K562 (cell line): ENCODE measurements around the gene ENTPD8. TPM values are rescaled to one million over a fixed set of nuclear protein-coding genes. Genes with fewer than 3 reads are reported as not detected.

ENCODE experiments used
- BCOR ChIP-seq: fragments of 450-650 bp; IDR thresholded peaks from 2 replicates; pipeline ENCODE4 v1.6.1; 2016
- BRCA1 ChIP-seq, 2 experiments: fragments of 450-650 bp in 1 of 2; sonication (generic) in 1 of 2; formaldehyde crosslinking in 1 of 2; IDR thresholded peaks; 2 replicates each; pipeline versions ENCODE4 v1.5.0 to v1.6.1; 2017 to 2020; ENCODE audit warnings: mild to moderate bottlenecking in 1 of 2, missing genetic modification reagents in 1 of 2
- HES1 ChIP-seq: fragments of 450-650 bp; IDR thresholded peaks from 2 replicates; pipeline ENCODE4 v1.6.1; 2016; ENCODE audit warnings: low read depth, mild to moderate bottlenecking, moderate library complexity
- PHB2 ChIP-seq: fragments of 450-650 bp; IDR thresholded peaks from 2 replicates; pipeline ENCODE4 v1.6.1; 2017; ENCODE audit warnings: low read depth
- PYGO2 ChIP-seq: fragments of 450-650 bp; IDR thresholded peaks from 2 replicates; pipeline ENCODE4 v1.6.1; 2016; ENCODE audit warnings: mild to moderate bottlenecking, missing genetic modification characterization, moderate library complexity, missing compliant biosample characterization
- ZBTB40 ChIP-seq, 2 experiments: fragments of 450-650 bp in 1 of 2; sonication (generic) in 1 of 2; formaldehyde crosslinking in 1 of 2; IDR thresholded peaks; 2 replicates each; pipeline versions ENCODE4 v1.7.1 to v1.9.0; 2016 to 2022; ENCODE audit warnings: inconsistent platforms in 1 of 2, mild to moderate bottlenecking in 1 of 2, missing genetic modification reagents in 1 of 2
- ZNF134 ChIP-seq: fragments of 250-450 bp; sonication (Bioruptor Pico); conservative IDR thresholded peaks from 2 replicates; pipeline ENCODE4 v1.4.0; 2020
- ZNF140 ChIP-seq: fragments of 250-450 bp; sonication (Bioruptor Pico); IDR thresholded peaks from 2 replicates; pipeline ENCODE4 v1.8.0; 2021; ENCODE audit warnings: moderate library complexity, mild to moderate bottlenecking, inconsistent platforms
- microRNA-seq: library from miRNA; unstranded; fragments of <30 nt; microRNA quantifications from one replicate; pipeline ENCODE4, GENCODE V29; 2018; ENCODE audit warnings: borderline microRNAs expressed
- polyA plus RNA-seq, 8 experiments: library from polyadenylated mRNA; depleted of rRNA in 4 of 8; stranded (reverse) in 5 of 8; unstranded in 3 of 8; fragments of >200 nt; fragmentation: Nextera tagmentation in 2 of 8; fragmentation: Illumina TruSeq in 1 of 8; extraction: Ambion mirVana in 2 of 8; extraction: Trizol in 1 of 8; gene quantifications; 2 replicates each; pipeline versions ENCODE4 v1.2.1 to v1.2.3, GENCODE V29; 2011 to 2014; ENCODE audit warnings: inconsistent platforms in 1 of 8, missing spikeins in 1 of 8
- total RNA-seq, 7 experiments: library from RNA; depleted of rRNA in 6 of 7; stranded (reverse); fragments of >200 nt in 6 of 7; fragmentation: Illumina TruSeq in 2 of 7; extraction: Trizol in 2 of 7; gene quantifications; 2 replicates each; pipeline versions ENCODE4 v1.2.1 to v1.2.3, GENCODE V29; 2011 to 2021; ENCODE audit warnings: low replicate concordance in 1 of 7

The ENTPD8 gene
- total and polyA plus RNA-seq, 9 of the 15 experiments (the other 6 are each of a cell fraction or from before 2014, with no cell fraction given) = 0.06 to 0.27 (median 0.19) TPM; not detected in 5

- TF ChIP-seq ZBTB40 (IDR thresholded peaks at IDR 0.05) (no peak), ZBTB40 (CRISPR knock-in tag; IDR thresholded peaks at IDR 0.05) (no peak), ZNF134 (CRISPR knock-in tag) (no peak), HES1 (no peak), ZNF140 (CRISPR knock-in tag) (no peak), BCOR (no peak), PHB2 (no peak), BRCA1 (IDR thresholded peaks at IDR 0.05) (no peak), BRCA1 (CRISPR knock-in tag; IDR thresholded peaks at IDR 0.05) (no peak), PYGO2 (tag) (no peak)
Measured at GRCh38 chr9:137385061-137385655, 56.0 kb downstream of the ENTPD8 start (continued).

Small RNAs within 50 kb of the gene (microRNA-seq; reads per million reads assigned to microRNA genes)
- 1.1 reads per million, percentile 10 among the genes with 10 or more reads in this experiment for gene MIR7114

Other genes starting within 250 kb of the ENTPD8 start
Only the 7 nearest of the 21 such genes appear.
- 19.1 and 25.9 TPM in 2 replicates for gene NRARP, start 139.1 kb downstream of the ENTPD8 start, total RNA-seq (2014; rRNA removed)
- 1.6 and 2.0 TPM in 2 replicates for gene NRARP, start 139.1 kb downstream of the ENTPD8 start, total RNA-seq (2014; rRNA removed; fragmentation: Illumina TruSeq; extraction: Trizol)
- gene NRARP, start 139.1 kb downstream of the ENTPD8 start, total RNA-seq (2015; rRNA removed; fragmentation: Illumina TruSeq; extraction: Trizol) = 3.3 and 4.0 TPM in 2 replicates
- 24.5 and 29.5 TPM in 2 replicates for gene NRARP, start 139.1 kb downstream of the ENTPD8 start, total RNA-seq (2021)
- 5.2 and 7.6 TPM in 2 replicates for gene NRARP, start 139.1 kb downstream of the ENTPD8 start, polyA plus RNA-seq (2011; rRNA removed)
- gene NRARP, start 139.1 kb downstream of the ENTPD8 start, polyA plus RNA-seq (2014; fragmentation: Illumina TruSeq; extraction: Trizol) = 6.2 and 7.2 TPM in 2 replicates
- not detected for gene NRARP, start 139.1 kb downstream of the ENTPD8 start, polyA plus RNA-seq (2014; fragmentation: Nextera tagmentation; extraction: Ambion mirVana)
- 13.8 and 17.8 TPM in 2 replicates for gene NRARP, start 139.1 kb downstream of the ENTPD8 start, polyA plus RNA-seq (2014; rRNA removed)
- gene EXD3, start 18.2 kb downstream of the ENTPD8 start, total RNA-seq (2014; rRNA removed) = 6.5 and 6.7 TPM in 2 replicates
- gene EXD3, start 18.2 kb downstream of the ENTPD8 start, total RNA-seq (2014; rRNA removed; fragmentation: Illumina TruSeq; extraction: Trizol) = 1.3 and 1.5 TPM in 2 replicates
- gene EXD3, start 18.2 kb downstream of the ENTPD8 start, total RNA-seq (2015; rRNA removed; fragmentation: Illumina TruSeq; extraction: Trizol) = 3.3 and 3.4 TPM in 2 replicates
- 11.7 and 12.5 TPM in 2 replicates for gene EXD3, start 18.2 kb downstream of the ENTPD8 start, total RNA-seq (2021)
- gene EXD3, start 18.2 kb downstream of the ENTPD8 start, polyA plus RNA-seq (2011; rRNA removed) = 3.9 and 8.0 TPM in 2 replicates
- gene EXD3, start 18.2 kb downstream of the ENTPD8 start, polyA plus RNA-seq (2014; fragmentation: Illumina TruSeq; extraction: Trizol) = 5.6 and 8.5 TPM in 2 replicates
- under 1 TPM; 0.29 to 0.35 TPM for gene EXD3, start 18.2 kb downstream of the ENTPD8 start, polyA plus RNA-seq (2014; fragmentation: Nextera tagmentation; extraction: Ambion mirVana)
- gene EXD3, start 18.2 kb downstream of the ENTPD8 start, polyA plus RNA-seq (2014; rRNA removed) = 8.6 and 10.2 TPM in 2 replicates
- gene NOXA1, start 18.0 kb downstream of the ENTPD8 start, total RNA-seq (2014; rRNA removed) = 0.33 and 0.50 TPM in 2 replicates
- not detected in 2 replicates for gene NOXA1, start 18.0 kb downstream of the ENTPD8 start, total RNA-seq (2014; rRNA removed; fragmentation: Illumina TruSeq; extraction: Trizol)
- 0.07 TPM in 1 of 2 replicates, not detected in the other for gene NOXA1, start 18.0 kb downstream of the ENTPD8 start, total RNA-seq (2015; rRNA removed; fragmentation: Illumina TruSeq; extraction: Trizol)
- gene NOXA1, start 18.0 kb downstream of the ENTPD8 start, total RNA-seq (2021) = 0.63 and 1.2 TPM in 2 replicates
- 0.11 and 0.22 TPM in 2 replicates for gene NOXA1, start 18.0 kb downstream of the ENTPD8 start, polyA plus RNA-seq (2011; rRNA removed)
- not detected in 2 replicates for gene NOXA1, start 18.0 kb downstream of the ENTPD8 start, polyA plus RNA-seq (2014; fragmentation: Illumina TruSeq; extraction: Trizol)
- not detected for gene NOXA1, start 18.0 kb downstream of the ENTPD8 start, polyA plus RNA-seq (2014; fragmentation: Nextera tagmentation; extraction: Ambion mirVana)
- 0.20 and 0.50 TPM in 2 replicates for gene NOXA1, start 18.0 kb downstream of the ENTPD8 start, polyA plus RNA-seq (2014; rRNA removed)
- gene NSMF, start 18.0 kb upstream of the ENTPD8 start, total RNA-seq (2014; rRNA removed) = 49.2 and 60.0 TPM in 2 replicates
- gene NSMF, start 18.0 kb upstream of the ENTPD8 start, total RNA-seq (2014; rRNA removed; fragmentation: Illumina TruSeq; extraction: Trizol) = 24.4 and 29.3 TPM in 2 replicates
- 28.2 and 29.1 TPM in 2 replicates for gene NSMF, start 18.0 kb upstream of the ENTPD8 start, total RNA-seq (2015; rRNA removed; fragmentation: Illumina TruSeq; extraction: Trizol)
- 72.0 and 74.5 TPM in 2 replicates for gene NSMF, start 18.0 kb upstream of the ENTPD8 start, total RNA-seq (2021)
- gene NSMF, start 18.0 kb upstream of the ENTPD8 start, polyA plus RNA-seq (2011; rRNA removed) = 44.9 and 71.8 TPM in 2 replicates
- 26.4 and 44.1 TPM in 2 replicates for gene NSMF, start 18.0 kb upstream of the ENTPD8 start, polyA plus RNA-seq (2014; fragmentation: Illumina TruSeq; extraction: Trizol)
- under 1 TPM; 0.20 to 0.42 TPM for gene NSMF, start 18.0 kb upstream of the ENTPD8 start, polyA plus RNA-seq (2014; fragmentation: Nextera tagmentation; extraction: Ambion mirVana)
- 76.3 and 82.7 TPM in 2 replicates for gene NSMF, start 18.0 kb upstream of the ENTPD8 start, polyA plus RNA-seq (2014; rRNA removed)
- 0.14 and 0.45 TPM in 2 replicates for gene PNPLA7, start 109.0 kb upstream of the ENTPD8 start, total RNA-seq (2014; rRNA removed)
- 0.04 TPM in 1 of 2 replicates, not detected in the other for gene PNPLA7, start 109.0 kb upstream of the ENTPD8 start, total RNA-seq (2014; rRNA removed; fragmentation: Illumina TruSeq; extraction: Trizol)
- 0.19 and 0.22 TPM in 2 replicates for gene PNPLA7, start 109.0 kb upstream of the ENTPD8 start, total RNA-seq (2015; rRNA removed; fragmentation: Illumina TruSeq; extraction: Trizol)
- gene PNPLA7, start 109.0 kb upstream of the ENTPD8 start, total RNA-seq (2021) = 0.58 and 0.75 TPM in 2 replicates
- 0.17 and 0.66 TPM in 2 replicates for gene PNPLA7, start 109.0 kb upstream of the ENTPD8 start, polyA plus RNA-seq (2011; rRNA removed)
- gene PNPLA7, start 109.0 kb upstream of the ENTPD8 start, polyA plus RNA-seq (2014; fragmentation: Illumina TruSeq; extraction: Trizol) = 0.31 and 0.44 TPM in 2 replicates
- gene PNPLA7, start 109.0 kb upstream of the ENTPD8 start, polyA plus RNA-seq (2014; fragmentation: Nextera tagmentation; extraction: Ambion mirVana) = under 1 TPM in 1 of 2 experiments, not detected in 1; 0.01 TPM
- gene PNPLA7, start 109.0 kb upstream of the ENTPD8 start, polyA plus RNA-seq (2014; rRNA removed) = 0.78 and 0.85 TPM in 2 replicates
- 239 and 259 TPM in 2 replicates for gene MRPL41, start 110.5 kb upstream of the ENTPD8 start, total RNA-seq (2014; rRNA removed)
- 9.2 and 11.6 TPM in 2 replicates for gene MRPL41, start 110.5 kb upstream of the ENTPD8 start, total RNA-seq (2014; rRNA removed; fragmentation: Illumina TruSeq; extraction: Trizol)
- gene MRPL41, start 110.5 kb upstream of the ENTPD8 start, total RNA-seq (2015; rRNA removed; fragmentation: Illumina TruSeq; extraction: Trizol) = 54.9 and 58.3 TPM in 2 replicates
- 146 and 158 TPM in 2 replicates for gene MRPL41, start 110.5 kb upstream of the ENTPD8 start, total RNA-seq (2021)
- 21.6 and 23.7 TPM in 2 replicates for gene MRPL41, start 110.5 kb upstream of the ENTPD8 start, polyA plus RNA-seq (2011; rRNA removed)
- 10.4 and 32.9 TPM in 2 replicates for gene MRPL41, start 110.5 kb upstream of the ENTPD8 start, polyA plus RNA-seq (2014; fragmentation: Illumina TruSeq; extraction: Trizol)
- 1 to 10 TPM; 2.6 to 4.1 TPM for gene MRPL41, start 110.5 kb upstream of the ENTPD8 start, polyA plus RNA-seq (2014; fragmentation: Nextera tagmentation; extraction: Ambion mirVana)
- 184 and 216 TPM in 2 replicates for gene MRPL41, start 110.5 kb upstream of the ENTPD8 start, polyA plus RNA-seq (2014; rRNA removed)
- gene DPH7, start 137.6 kb upstream of the ENTPD8 start, total RNA-seq (2014; rRNA removed) = 49.7 and 54.8 TPM in 2 replicates
- gene DPH7, start 137.6 kb upstream of the ENTPD8 start, total RNA-seq (2014; rRNA removed; fragmentation: Illumina TruSeq; extraction: Trizol) = 25.5 and 31.8 TPM in 2 replicates
- gene DPH7, start 137.6 kb upstream of the ENTPD8 start, total RNA-seq (2015; rRNA removed; fragmentation: Illumina TruSeq; extraction: Trizol) = 30.8 and 31.4 TPM in 2 replicates
- gene DPH7, start 137.6 kb upstream of the ENTPD8 start, total RNA-seq (2021) = 53.0 and 54.0 TPM in 2 replicates
- 56.1 and 64.2 TPM in 2 replicates for gene DPH7, start 137.6 kb upstream of the ENTPD8 start, polyA plus RNA-seq (2011; rRNA removed)
- 37.1 and 41.3 TPM in 2 replicates for gene DPH7, start 137.6 kb upstream of the ENTPD8 start, polyA plus RNA-seq (2014; fragmentation: Illumina TruSeq; extraction: Trizol)
- 10 to 100 TPM; 13.9 to 21.4 TPM for gene DPH7, start 137.6 kb upstream of the ENTPD8 start, polyA plus RNA-seq (2014; fragmentation: Nextera tagmentation; extraction: Ambion mirVana)
- gene DPH7, start 137.6 kb upstream of the ENTPD8 start, polyA plus RNA-seq (2014; rRNA removed) = 65.5 and 68.6 TPM in 2 replicates